PFSK-1 (cell line): ENCODE measurements around the gene KDM4C.

ENCODE experiments used
- FOXP2 ChIP-seq: optimal IDR thresholded peaks from 2 replicates; pipeline ENCODE3; 2011; ENCODE audit warnings: borderline replicate concordance, control low read depth, inconsistent platforms; ENCODE audit not compliant: insufficient read depth; ENCODE audit errors: extremely low read length, extremely low read depth
- POLR2AphosphoS5 ChIP-seq: IDR thresholded peaks from 2 replicates; pipeline ENCODE4 v1.6.1; 2012; ENCODE audit warnings: low read depth, mild to moderate bottlenecking, control low read depth, low read length, moderate library complexity
- SIN3A ChIP-seq: IDR thresholded peaks from 2 replicates; pipeline ENCODE4 v1.6.1; 2012; ENCODE audit warnings: mild to moderate bottlenecking, low read length, moderate library complexity, borderline replicate concordance; ENCODE audit not compliant: insufficient read depth
- TAF1 ChIP-seq: IDR thresholded peaks from 2 replicates; pipeline ENCODE4 v1.6.1; 2012; ENCODE audit warnings: low read length, control low read depth, borderline replicate concordance; ENCODE audit not compliant: insufficient read depth
- TF ChIP-seq, protein P1 (sequence below), 2 experiments: IDR thresholded peaks; 2 replicates each; pipeline versions ENCODE4 v1.6.1 to v1.8.0; 2011 to 2012; ENCODE audit warnings: low read depth in 2 of 2, low read length in 2 of 2, control low read depth in 1 of 2, inconsistent platforms in 1 of 2, mild to moderate bottlenecking in 1 of 2, moderate library complexity in 1 of 2; ENCODE audit not compliant: insufficient read depth in 1 of 2

KDM4C gene

DNA sequence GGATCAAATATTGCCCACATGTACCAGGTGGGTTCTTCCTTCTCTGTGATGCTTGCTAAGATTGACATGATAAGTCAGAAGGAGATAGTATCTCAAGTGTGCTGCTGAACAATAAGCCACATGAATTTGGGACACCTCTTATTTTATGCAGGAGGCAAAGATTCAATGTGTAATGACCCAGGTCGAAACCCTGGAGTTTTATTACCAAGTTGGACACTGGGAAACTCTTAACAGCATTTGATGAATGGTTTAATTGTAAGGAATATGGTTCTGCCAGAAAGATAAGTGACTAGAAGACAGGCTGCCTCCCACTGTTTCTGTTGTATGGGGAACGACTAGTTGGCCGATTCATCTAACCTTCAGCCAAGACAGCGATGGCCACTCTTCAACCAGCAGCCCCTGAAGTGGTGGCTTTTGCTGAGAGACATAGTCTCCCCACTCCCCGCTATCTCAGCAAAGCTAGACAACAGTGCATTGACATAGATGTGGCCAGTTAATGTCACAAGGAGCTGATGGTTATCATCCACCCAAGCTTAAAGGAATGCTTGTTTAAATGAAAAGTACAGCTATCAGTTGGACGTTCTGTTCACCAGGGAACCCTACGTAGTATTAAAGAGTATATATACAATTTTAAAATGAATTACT lies 407.7 kb downstream of the KDM4C start:
- TF ChIP-seq POLR2AphosphoS5: no peak
- TF ChIP-seq SIN3A: no peak
- TF ChIP-seq, protein P1, sequence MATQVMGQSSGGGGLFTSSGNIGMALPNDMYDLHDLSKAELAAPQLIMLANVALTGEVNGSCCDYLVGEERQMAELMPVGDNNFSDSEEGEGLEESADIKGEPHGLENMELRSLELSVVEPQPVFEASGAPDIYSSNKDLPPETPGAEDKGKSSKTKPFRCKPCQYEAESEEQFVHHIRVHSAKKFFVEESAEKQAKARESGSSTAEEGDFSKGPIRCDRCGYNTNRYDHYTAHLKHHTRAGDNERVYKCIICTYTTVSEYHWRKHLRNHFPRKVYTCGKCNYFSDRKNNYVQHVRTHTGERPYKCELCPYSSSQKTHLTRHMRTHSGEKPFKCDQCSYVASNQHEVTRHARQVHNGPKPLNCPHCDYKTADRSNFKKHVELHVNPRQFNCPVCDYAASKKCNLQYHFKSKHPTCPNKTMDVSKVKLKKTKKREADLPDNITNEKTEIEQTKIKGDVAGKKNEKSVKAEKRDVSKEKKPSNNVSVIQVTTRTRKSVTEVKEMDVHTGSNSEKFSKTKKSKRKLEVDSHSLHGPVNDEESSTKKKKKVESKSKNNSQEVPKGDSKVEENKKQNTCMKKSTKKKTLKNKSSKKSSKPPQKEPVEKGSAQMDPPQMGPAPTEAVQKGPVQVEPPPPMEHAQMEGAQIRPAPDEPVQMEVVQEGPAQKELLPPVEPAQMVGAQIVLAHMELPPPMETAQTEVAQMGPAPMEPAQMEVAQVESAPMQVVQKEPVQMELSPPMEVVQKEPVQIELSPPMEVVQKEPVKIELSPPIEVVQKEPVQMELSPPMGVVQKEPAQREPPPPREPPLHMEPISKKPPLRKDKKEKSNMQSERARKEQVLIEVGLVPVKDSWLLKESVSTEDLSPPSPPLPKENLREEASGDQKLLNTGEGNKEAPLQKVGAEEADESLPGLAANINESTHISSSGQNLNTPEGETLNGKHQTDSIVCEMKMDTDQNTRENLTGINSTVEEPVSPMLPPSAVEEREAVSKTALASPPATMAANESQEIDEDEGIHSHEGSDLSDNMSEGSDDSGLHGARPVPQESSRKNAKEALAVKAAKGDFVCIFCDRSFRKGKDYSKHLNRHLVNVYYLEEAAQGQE (IDR thresholded peaks at IDR 0.05; ENCODE audit: insufficient read depth in 1 of 2, low read depth in 2 of 2, low read length in 2 of 2): no peak
- no peak for TF ChIP-seq FOXP2
- TF ChIP-seq TAF1: no peak

- no peak for TF ChIP-seq TAF1
- TF ChIP-seq SIN3A: no peak
- TF ChIP-seq FOXP2: no peak
- TF ChIP-seq, protein P1 (IDR thresholded peaks at IDR 0.05; ENCODE audit: insufficient read depth in 1 of 2, low read depth in 2 of 2, low read length in 2 of 2): no peak
- TF ChIP-seq POLR2AphosphoS5: no peak
Observed at GRCh38 chr9:7166074-7166473, 408.3 kb downstream of the KDM4C start.

- no peak for TF ChIP-seq POLR2AphosphoS5
- no peak for TF ChIP-seq SIN3A
- TF ChIP-seq TAF1: no peak
- TF ChIP-seq, protein P1 (IDR thresholded peaks at IDR 0.05; ENCODE audit: insufficient read depth in 1 of 2, low read depth in 2 of 2, low read length in 2 of 2): no peak
- no peak for TF ChIP-seq FOXP2
Observed at GRCh38 chr9:7169717-7170389, 412.1 kb downstream of the KDM4C start.

- TF ChIP-seq TAF1 (no peak), FOXP2 (no peak)
- TF ChIP-seq, protein P1 (IDR thresholded peaks at IDR 0.05; ENCODE audit: insufficient read depth in 1 of 2, low read depth in 2 of 2, low read length in 2 of 2): no peak
Observed at GRCh38 chr9:7171396-7172153, 413.8 kb downstream of the KDM4C start.
